C4-2B (cell line): Measurements from ENCODE around the gene FANK1.

Experiments used
- H3K27ac ChIP-seq: fragments of 450-650 bp; 2 replicates; pipeline ENCODE4 v1.5.1; 2017
- ZFX ChIP-seq: fragments of 450-650 bp; IDR thresholded peaks from 2 replicates; pipeline ENCODE4 v1.6.1; 2017
- TF ChIP-seq, protein P1 (sequence below): fragments of 450-650 bp; conservative IDR thresholded peaks from 2 replicates; pipeline ENCODE4 v1.5.1; 2017; ENCODE audit warnings: mild to moderate bottlenecking

Gene FANK1

DNA sequence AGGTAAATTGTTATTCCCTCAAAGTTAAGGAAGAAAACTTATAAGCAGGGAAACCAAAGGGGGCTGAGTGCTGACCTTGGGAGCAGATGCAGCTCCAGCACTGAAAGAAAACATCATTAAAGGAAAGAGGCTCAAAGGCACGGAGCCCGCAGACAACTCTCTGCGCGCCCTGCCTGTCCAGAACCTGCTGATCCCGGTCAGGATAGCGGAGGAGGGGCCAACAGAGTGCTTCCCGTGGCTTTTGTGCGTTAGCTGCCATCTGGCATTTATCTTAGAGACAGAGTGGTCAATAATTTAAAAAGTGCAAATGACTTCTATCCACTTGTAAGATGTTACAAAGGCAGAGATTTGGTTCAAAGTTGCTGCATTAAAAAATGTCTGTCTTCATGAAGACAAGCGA, 162.1 kb downstream of the FANK1 start:
- no peak overlapping the region for H3K27ac ChIP-seq

More for the DNA sequence above, 162.1 kb downstream of the FANK1 start:
- TF ChIP-seq ZFX = no peak
- TF ChIP-seq, protein P1, sequence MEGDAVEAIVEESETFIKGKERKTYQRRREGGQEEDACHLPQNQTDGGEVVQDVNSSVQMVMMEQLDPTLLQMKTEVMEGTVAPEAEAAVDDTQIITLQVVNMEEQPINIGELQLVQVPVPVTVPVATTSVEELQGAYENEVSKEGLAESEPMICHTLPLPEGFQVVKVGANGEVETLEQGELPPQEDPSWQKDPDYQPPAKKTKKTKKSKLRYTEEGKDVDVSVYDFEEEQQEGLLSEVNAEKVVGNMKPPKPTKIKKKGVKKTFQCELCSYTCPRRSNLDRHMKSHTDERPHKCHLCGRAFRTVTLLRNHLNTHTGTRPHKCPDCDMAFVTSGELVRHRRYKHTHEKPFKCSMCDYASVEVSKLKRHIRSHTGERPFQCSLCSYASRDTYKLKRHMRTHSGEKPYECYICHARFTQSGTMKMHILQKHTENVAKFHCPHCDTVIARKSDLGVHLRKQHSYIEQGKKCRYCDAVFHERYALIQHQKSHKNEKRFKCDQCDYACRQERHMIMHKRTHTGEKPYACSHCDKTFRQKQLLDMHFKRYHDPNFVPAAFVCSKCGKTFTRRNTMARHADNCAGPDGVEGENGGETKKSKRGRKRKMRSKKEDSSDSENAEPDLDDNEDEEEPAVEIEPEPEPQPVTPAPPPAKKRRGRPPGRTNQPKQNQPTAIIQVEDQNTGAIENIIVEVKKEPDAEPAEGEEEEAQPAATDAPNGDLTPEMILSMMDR = no peak
